WERI-Rb-1 (cell line): ENCODE results near the gene SLC16A4.

ENCODE experiments used
- DNase-seq: peaks from one replicate; pipeline ENCODE4 v3.0.0-alpha.2; 2020
- H3K27ac ChIP-seq: fragments of 250-450 bp; sonication (Bioruptor Pico); 2 replicates; pipeline ENCODE4 v1.5.1; 2020; ENCODE audit warnings: mild to moderate bottlenecking, moderate library complexity
- H3K27me3 ChIP-seq: fragments of 250-450 bp; sonication (Bioruptor Pico); 2 replicates; pipeline ENCODE4 v1.5.1; 2021; ENCODE audit warnings: mild to moderate bottlenecking, low read depth, moderate library complexity; ENCODE audit not compliant: insufficient read depth, severe bottlenecking
- H3K36me3 ChIP-seq: fragments of 250-450 bp; sonication (Bioruptor Pico); 2 replicates; pipeline ENCODE4 v1.5.1; 2020; ENCODE audit warnings: mild to moderate bottlenecking, moderate library complexity
- H3K4me3 ChIP-seq: 2 replicates; pipeline ENCODE4 v1.5.1; 2011; ENCODE audit warnings: low read depth, mild to moderate bottlenecking, control low read depth, low read length
- H3K9me3 ChIP-seq: fragments of 250-450 bp; sonication (Bioruptor Pico); 2 replicates; pipeline ENCODE4 v1.5.1; 2021; ENCODE audit warnings: mild to moderate bottlenecking, moderate library complexity; ENCODE audit not compliant: severe bottlenecking
- CTCF ChIP-seq: IDR thresholded peaks from 2 replicates; pipeline ENCODE4 v1.5.1; 2011; ENCODE audit warnings: low read depth, mild to moderate bottlenecking, control low read depth, inconsistent platforms, low read length

SLC16A4 gene

GRCh38 chr1:110433213-110433612 is 42.4 kb upstream of the SLC16A4 start:
- no peak overlapping the region for H3K27ac ChIP-seq
- no peaks in the 10 kb centered on the region for H3K9me3 ChIP-seq
- DNase-seq = no peak
- no peak overlapping the region for H3K4me3 ChIP-seq
- H3K36me3 ChIP-seq = no peaks in the 10 kb centered on the region
- TF ChIP-seq CTCF = no peak
- no peaks in the 10 kb centered on the region for H3K27me3 ChIP-seq

- no peak overlapping the region for H3K27ac ChIP-seq
- no peaks in the 10 kb centered on the region for H3K36me3 ChIP-seq
- no peak for DNase-seq
- no peaks in the 10 kb centered on the region for H3K9me3 ChIP-seq
- H3K4me3 ChIP-seq = no peak overlapping the region
- no peak for TF ChIP-seq CTCF
- H3K27me3 ChIP-seq = no peaks in the 10 kb centered on the region
Measured at GRCh38 chr1:110430901-110431300, 40.1 kb upstream of the SLC16A4 start.

- H3K36me3 ChIP-seq = no peaks in the 10 kb centered on the region
- H3K27ac ChIP-seq = no peak overlapping the region
- no peaks in the 10 kb centered on the region for H3K9me3 ChIP-seq
- DNase-seq = no peak
- H3K4me3 ChIP-seq = no peak overlapping the region
- H3K27me3 ChIP-seq = no peaks in the 10 kb centered on the region
- no peak for TF ChIP-seq CTCF
Measured at GRCh38 chr1:110430366-110430765, 39.5 kb upstream of the SLC16A4 start.

GRCh38 chr1:110428946-110429345 is 38.1 kb upstream of the SLC16A4 start:
- DNase-seq = no peak
- no peak overlapping the region for H3K4me3 ChIP-seq
- H3K27ac ChIP-seq = no peak overlapping the region
- TF ChIP-seq CTCF = no peak
- no peaks in the 10 kb centered on the region for H3K36me3 ChIP-seq
- H3K9me3 ChIP-seq = no peaks in the 10 kb centered on the region
- no peaks in the 10 kb centered on the region for H3K27me3 ChIP-seq

- Histone ChIP-seq H3K36me3 (no peaks in the 10 kb centered on the region), H3K27ac (no peak overlapping the region), H3K9me3 (no peaks in the 10 kb centered on the region), H3K4me3 (no peak overlapping the region), H3K27me3 (no peaks in the 10 kb centered on the region)
- no peak for TF ChIP-seq CTCF
- DNase-seq = no peak
Measured at GRCh38 chr1:110426854-110427253, 36.0 kb upstream of the SLC16A4 start.

- Histone ChIP-seq H3K9me3 (no peaks in the 10 kb centered on the region), H3K27me3 (no peaks in the 10 kb centered on the region), H3K27ac (peak overlapping the region; percentile 5; the same call in 1 of the 2 replicates), H3K4me3 (no peak overlapping the region; the same call in 1 of the 2 replicates), H3K36me3 (no peaks in the 10 kb centered on the region)
- no peak for DNase-seq
- TF ChIP-seq CTCF = no peak
Measured at GRCh38 chr1:110425612-110426152, 34.9 kb upstream of the SLC16A4 start.
